ENCODE data around the gene IRX3. TPM values are rescaled to one million over a fixed set of nuclear protein-coding genes. Genes with fewer than 3 reads are reported as not detected.

IRX3 gene
- total and polyA plus RNA-seq, 10 of the 15 experiments (the other 5 are each of a cell fraction or from before 2014, with no cell fraction given), result 0.05 TPM; not detected in 9

GRCh38 chr16:54312502-54312991 is 26.0 kb upstream of the IRX3 start:
- RAD21 ChIA-PET (ENCODE audit: unreplicated experiment), result no interaction called here

GRCh38 chr16:54309341-54309740 is 22.8 kb upstream of the IRX3 start:
- BruUV-seq (replicated peaks), result no TSS peak
- H3K36me3 ChIP-seq (ENCODE audit: control insufficient read depth in 2 of 2, insufficient read depth in 2 of 2, low read length in 1 of 2), result no peaks in the 10 kb centered on the region
- in situ Hi-C loops (cut with MboI), result no loop called here
- FAIRE-seq (no peak), ATAC-seq (no peak), DNase-seq (ENCODE audit: low read depth, low spot score) (no peak)
- RAD21 ChIA-PET (ENCODE audit: unreplicated experiment), result no interaction called here
- no peaks in the 10 kb centered on the region for H3K27me3 ChIP-seq (replicated peaks in 1 of 2; ENCODE audit: control insufficient read depth in 2 of 2, insufficient read depth in 2 of 2, low read length in 1 of 2)
- WGBS (ENCODE audit: insufficient coverage, insufficient replicate concordance, low lambda C conversion rate, missing lambda C conversion rate), result 13% methylated on average over 5 of the region's 5 CpGs
- H2AFZ ChIP-seq (ENCODE audit: control insufficient read depth, low read depth, low read length), result no peak overlapping the region
- no peak overlapping the region for H3K4me2 ChIP-seq (ENCODE audit: control insufficient read depth, insufficient read depth)
- POLR2A ChIA-PET, result no interaction called here
- no peaks in the 10 kb centered on the region for H3K9me3 ChIP-seq (replicated peaks; ENCODE audit: control insufficient read depth, insufficient read depth, low read length)
- SMC1A ChIA-PET (ENCODE audit: uncharacterized antibody, unreplicated experiment), result no interaction called here
- H3K79me2 ChIP-seq (ENCODE audit: control insufficient read depth, insufficient read depth, low read length), result no peaks in the 10 kb centered on the region
- H4K20me1 ChIP-seq (ENCODE audit: control insufficient read depth, insufficient read depth), result no peaks in the 10 kb centered on the region
- intact Hi-C loops (cut with micrococcal nuclease; ENCODE audit: unreplicated experiment), result no loop called here
- H3K4me1 ChIP-seq (ENCODE audit: control insufficient read depth, insufficient read depth, low read length), result no peaks in the 10 kb centered on the region
- no peak overlapping the region for H3K4me3 ChIP-seq
- no peak overlapping the region for H3K9ac ChIP-seq (ENCODE audit: control insufficient read depth, insufficient read depth, low read length)
- TF ChIP-seq CEBPZ (IDR thresholded peaks at IDR 0.05; ENCODE audit: low read depth, low read length) (no peak), SREBF2 (IDR thresholded peaks at IDR 0.05; ENCODE audit: low read length) (no peak), TAF1 (IDR thresholded peaks at IDR 0.05; ENCODE audit: borderline replicate concordance, low read depth, low read length) (no peak), ZNF592 (IDR thresholded peaks at IDR 0.05) (no peak), RFX5 (IDR thresholded peaks at IDR 0.05; ENCODE audit: low read depth, low read length) (no peak), IRF4 (IDR thresholded peaks at IDR 0.05; ENCODE audit: low read depth, low read length) (no peak), SUZ12 (IDR thresholded peaks at IDR 0.05; ENCODE audit: unreplicated experiment) (no peak), PAX5 (IDR thresholded peaks at IDR 0.05; ENCODE audit: borderline replicate concordance, low read depth, low read length) (no peak)
- no peak overlapping the region for H3K27ac ChIP-seq (ENCODE audit: control insufficient read depth, insufficient read depth)
- CTCF ChIA-PET, result no interaction called here

More at GRCh38 chr16:54312502-54312991, 26.0 kb upstream of the IRX3 start:
- in situ Hi-C loops (cut with MboI), result no loop called here
- Histone ChIP-seq H4K20me1 (ENCODE audit: control insufficient read depth, insufficient read depth) (no peaks in the 10 kb centered on the region), H3K27me3 (replicated peaks in 1 of 2; ENCODE audit: control insufficient read depth in 2 of 2, insufficient read depth in 2 of 2, low read length in 1 of 2) (no peaks in the 10 kb centered on the region), H3K27ac (ENCODE audit: control insufficient read depth, insufficient read depth) (no peak overlapping the region), H3K79me2 (ENCODE audit: control insufficient read depth, insufficient read depth, low read length) (no peaks in the 10 kb centered on the region), H3K9me3 (replicated peaks; ENCODE audit: control insufficient read depth, insufficient read depth, low read length) (no peaks in the 10 kb centered on the region), H3K4me2 (ENCODE audit: control insufficient read depth, insufficient read depth) (no peak overlapping the region), H3K4me3 (no peak overlapping the region), H3K36me3 (ENCODE audit: control insufficient read depth in 2 of 2, insufficient read depth in 2 of 2, low read length in 1 of 2) (no peaks in the 10 kb centered on the region), H2AFZ (ENCODE audit: control insufficient read depth, low read depth, low read length) (no peak overlapping the region), H3K4me1 (ENCODE audit: control insufficient read depth, insufficient read depth, low read length) (no peaks in the 10 kb centered on the region), H3K9ac (ENCODE audit: control insufficient read depth, insufficient read depth, low read length) (no peak overlapping the region)
- ATAC-seq (no peak), FAIRE-seq (no peak), DNase-seq (ENCODE audit: low read depth, low spot score) (no peak)
- CTCF ChIA-PET, result no interaction called here
- BruUV-seq (replicated peaks), result no TSS peak
- POLR2A ChIA-PET, result no interaction called here
- no peak for TF ChIP-seq CBX5 (IDR thresholded peaks at IDR 0.05; ENCODE audit: low read depth)
- no peak for TF ChIP-seq FOS (IDR thresholded peaks at IDR 0.05; ENCODE audit: borderline replicate concordance, extremely low read depth, insufficient read length)
- no peak for TF ChIP-seq STAT3 (IDR thresholded peaks at IDR 0.05; ENCODE audit: low read depth, low read length)
- no peak for TF ChIP-seq POLR2AphosphoS5 (IDR thresholded peaks at IDR 0.05; ENCODE audit: low read length)
- no peak for TF ChIP-seq MEF2B (IDR thresholded peaks at IDR 0.05; ENCODE audit: partially characterized antibody, poor library complexity, severe bottlenecking)
- TF ChIP-seq CHD2 (IDR thresholded peaks at IDR 0.05; ENCODE audit: borderline replicate concordance, low read depth, low read length), result no peak
- intact Hi-C loops (cut with micrococcal nuclease; ENCODE audit: unreplicated experiment), result no loop called here
- SMC1A ChIA-PET (ENCODE audit: uncharacterized antibody, unreplicated experiment), result no interaction called here
- 13% methylated on average over 3 of the region's 3 CpGs for WGBS (ENCODE audit: insufficient coverage, insufficient replicate concordance, low lambda C conversion rate, missing lambda C conversion rate)

Data from GM12878 (cell line).